Glomerular visceral epithelial cell (primary cell): Measurements from ENCODE around the gene ENTHD1.

Source experiments
- DNase-seq: peaks from one replicate; pipeline ENCODE4 v3.0.0-alpha.2; 2016; ENCODE audit errors: extremely low spot score

ENTHD1 gene

GRCh38 chr22:39715778-39716495 is 177.6 kb downstream of the ENTHD1 start:
- no peak for DNase-seq

DNA sequence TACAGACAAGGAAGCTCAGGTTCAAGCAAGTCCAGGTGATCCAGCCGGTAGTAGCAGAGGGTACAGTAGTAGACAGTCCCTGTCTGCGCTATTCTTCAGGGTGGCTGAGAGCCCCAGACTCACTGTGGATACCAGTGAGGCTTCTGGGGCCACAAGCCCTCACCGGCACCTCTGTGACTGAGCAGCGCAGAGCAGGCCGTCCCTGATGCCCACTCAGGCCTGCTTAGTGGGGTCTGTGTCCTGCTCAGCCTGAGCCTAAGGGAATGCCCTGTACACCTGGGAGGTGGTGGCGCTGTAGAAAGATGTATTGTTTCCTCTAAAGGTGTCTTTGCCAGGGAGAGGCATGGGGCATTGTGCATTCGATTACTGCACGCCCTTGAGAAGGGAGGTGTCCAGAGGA is 179.2 kb downstream of the ENTHD1 start:
- no peak for DNase-seq

DNA sequence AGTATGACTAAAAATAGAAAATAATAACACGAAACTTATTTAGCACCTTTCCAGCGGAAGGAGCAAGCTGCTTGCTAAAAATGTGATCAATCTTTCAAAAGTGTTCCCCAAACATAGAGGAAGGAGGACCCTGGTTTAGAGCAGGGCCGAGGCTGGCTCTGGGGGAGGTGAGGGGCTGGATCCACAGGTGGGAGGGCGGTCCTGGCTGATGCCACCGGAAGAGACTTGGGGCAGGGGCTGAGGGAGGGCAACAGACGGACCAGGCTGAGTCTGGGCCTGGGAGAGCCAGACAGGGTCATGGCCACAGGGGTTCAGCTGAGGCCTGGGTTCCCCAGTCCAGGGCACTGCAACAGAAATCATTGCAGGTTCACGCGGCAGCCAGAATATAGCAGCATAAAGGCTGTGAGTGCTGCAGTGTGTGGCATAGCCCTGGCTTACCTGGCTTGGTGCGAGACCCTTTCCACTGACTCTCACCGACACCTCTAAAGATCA is 179.7 kb downstream of the ENTHD1 start:
- DNase-seq: no peak

DNA sequence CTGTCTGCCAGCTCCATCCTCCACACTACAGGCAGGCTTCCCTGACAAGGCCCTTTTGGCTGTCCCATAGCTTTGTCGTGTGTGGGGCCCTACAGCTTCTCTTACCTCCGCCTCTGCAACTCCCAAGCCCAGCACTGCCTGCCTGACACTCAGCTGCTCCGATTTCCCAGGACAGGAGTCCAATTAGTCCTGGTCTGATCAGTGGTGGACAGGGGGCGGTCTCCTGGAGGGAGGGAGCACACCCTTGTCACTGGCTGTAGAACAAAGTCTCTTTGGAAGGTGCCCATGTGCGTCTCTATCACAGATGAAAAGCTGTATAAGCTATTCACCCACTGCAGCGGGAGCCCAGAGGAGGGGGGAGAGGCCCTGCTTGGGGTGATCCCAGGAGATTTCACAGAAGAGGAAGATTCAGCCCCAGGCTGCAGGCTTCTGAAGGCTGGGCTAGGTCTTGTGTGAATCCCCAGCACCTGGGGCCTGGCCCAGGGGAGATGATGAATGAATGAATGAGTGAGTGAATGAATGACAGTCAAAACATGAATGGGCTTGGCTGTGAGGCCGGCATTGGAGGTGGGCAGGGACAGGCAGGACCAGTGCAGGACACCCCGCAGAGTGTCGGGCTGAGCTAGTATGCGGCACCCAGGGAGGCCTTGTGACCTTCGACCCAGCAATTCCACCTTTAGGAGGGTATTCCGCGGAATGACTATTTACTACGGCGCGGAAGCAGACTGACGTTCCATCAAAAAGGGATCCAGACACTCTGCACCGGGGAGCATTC is 180.6 kb downstream of the ENTHD1 start:
- DNase-seq: no peak

- no peak for DNase-seq
Observed at GRCh38 chr22:39712081-39712480, 181.5 kb downstream of the ENTHD1 start.

- no peak for DNase-seq
Observed at GRCh38 chr22:39710380-39711150, 183.0 kb downstream of the ENTHD1 start.

- no peak for DNase-seq
Observed at GRCh38 chr22:39707816-39708215, 185.7 kb downstream of the ENTHD1 start.

- DNase-seq: no peak
Observed at GRCh38 chr22:39707351-39707750, 186.2 kb downstream of the ENTHD1 start.

GRCh38 chr22:39706376-39707140 is 187.0 kb downstream of the ENTHD1 start:
- DNase-seq: no peak

DNA sequence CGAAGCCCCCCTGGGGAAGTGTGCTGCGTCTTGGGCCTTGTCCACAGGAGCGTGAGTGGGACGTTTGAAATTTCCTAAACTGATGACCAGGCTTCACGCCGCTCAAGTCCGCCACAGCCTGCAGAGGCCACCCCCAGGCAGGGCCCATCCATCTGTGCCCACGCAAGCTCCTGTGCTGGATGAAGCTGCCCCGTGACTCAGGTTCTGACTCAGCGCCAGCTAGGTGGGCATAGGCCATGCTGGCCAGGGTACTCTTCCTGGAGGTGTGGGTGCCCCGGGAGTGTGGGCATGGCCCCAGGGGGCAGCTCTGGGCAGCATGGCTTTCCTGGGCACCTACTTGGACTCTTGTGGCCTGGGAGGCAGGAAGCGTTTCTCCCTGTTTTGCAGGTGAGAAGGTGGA is 188.2 kb downstream of the ENTHD1 start:
- no peak for DNase-seq

DNA sequence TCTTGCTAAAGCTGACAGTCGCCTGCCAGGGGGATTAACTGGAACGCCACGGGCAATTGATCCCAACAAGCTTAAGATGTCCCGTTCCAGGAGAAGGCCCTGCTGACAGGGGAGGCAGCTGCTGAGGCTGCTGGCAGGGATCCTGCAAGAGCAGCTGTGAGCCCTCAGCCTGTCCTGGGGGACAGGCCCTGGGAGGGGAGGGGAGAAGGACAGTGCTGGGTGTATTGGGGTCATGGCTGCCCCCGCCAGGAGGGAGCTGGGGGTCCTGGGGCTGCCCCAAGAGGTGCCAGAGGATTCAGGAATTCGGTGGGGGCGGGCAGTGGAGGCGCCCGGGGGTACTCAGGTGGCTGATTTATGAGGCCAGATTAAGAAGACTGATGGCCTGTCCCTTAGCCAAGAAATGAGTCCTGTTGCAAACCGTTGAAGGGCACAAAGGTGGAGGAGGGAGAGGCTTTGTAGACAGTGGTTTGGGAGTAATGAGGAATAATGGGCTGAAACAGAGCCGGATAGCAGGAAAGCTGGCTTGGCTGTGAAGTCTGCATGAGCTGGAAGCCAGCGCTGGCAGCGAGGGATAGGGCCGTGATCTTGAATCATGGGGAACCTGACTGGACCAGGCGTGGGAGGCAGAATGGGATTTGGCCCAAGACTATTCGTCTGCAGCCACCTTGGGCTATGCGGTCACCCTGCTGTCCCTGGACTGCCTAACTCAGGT is 189.5 kb downstream of the ENTHD1 start:
- DNase-seq: no peak

DNA sequence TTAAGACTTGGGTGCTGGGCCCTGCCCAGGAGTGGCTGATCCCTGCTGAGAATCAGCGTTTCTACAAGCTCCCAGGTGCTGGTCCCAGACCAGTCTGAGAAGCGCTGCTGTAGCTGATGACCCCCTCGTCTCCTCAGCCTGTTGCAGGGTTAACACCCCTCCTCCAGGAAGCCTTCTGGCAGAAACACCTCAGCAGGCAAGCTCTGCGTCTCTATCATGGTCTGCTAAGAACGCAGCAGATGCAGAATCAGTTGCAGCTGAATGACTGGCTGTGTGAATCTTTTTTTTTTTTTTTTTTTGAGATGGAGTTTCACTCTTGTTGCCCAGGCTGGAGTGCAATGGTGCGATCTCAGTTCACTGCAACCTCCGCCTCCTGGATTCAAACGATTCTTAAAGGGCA is 190.5 kb downstream of the ENTHD1 start:
- no peak for DNase-seq

GRCh38 chr22:39700565-39700964 is 193.0 kb downstream of the ENTHD1 start:
- DNase-seq: no peak

DNA sequence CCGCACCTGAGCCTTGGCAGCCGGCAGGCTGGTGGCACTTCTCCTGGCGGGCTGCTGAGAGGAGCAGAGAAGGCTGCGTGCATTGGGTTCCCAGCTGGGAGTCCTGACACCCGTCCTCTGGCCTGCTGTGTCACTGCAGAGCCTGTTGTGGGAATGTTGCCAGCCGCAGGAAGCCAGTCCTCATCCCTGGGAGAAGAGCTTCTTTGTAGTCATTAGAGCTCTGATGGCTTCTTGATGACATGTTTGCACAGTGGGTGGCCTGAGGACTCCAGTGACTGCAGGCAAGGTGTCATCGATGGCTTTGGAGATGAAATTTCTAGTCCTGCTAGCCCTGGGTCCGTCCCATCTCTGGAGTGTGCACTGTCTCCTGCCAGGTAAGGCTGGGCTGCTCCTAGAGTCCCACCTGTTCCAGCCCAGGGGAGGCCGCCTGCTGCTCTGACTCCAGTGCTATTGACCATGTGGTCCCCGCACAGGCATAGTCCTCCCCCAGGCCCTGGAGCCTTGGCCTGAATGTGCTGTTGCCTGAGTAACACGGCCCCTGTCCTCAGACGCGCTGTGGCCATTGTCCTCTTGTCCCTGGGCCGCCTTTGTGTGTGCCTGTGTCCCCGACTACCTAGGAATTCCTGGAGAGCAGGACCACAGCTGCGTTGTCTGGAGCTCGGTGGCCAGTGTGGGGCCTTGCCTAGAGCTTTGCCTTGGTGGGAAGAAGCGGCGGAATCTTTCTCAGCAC is 193.8 kb downstream of the ENTHD1 start:
- no peak for DNase-seq

DNA sequence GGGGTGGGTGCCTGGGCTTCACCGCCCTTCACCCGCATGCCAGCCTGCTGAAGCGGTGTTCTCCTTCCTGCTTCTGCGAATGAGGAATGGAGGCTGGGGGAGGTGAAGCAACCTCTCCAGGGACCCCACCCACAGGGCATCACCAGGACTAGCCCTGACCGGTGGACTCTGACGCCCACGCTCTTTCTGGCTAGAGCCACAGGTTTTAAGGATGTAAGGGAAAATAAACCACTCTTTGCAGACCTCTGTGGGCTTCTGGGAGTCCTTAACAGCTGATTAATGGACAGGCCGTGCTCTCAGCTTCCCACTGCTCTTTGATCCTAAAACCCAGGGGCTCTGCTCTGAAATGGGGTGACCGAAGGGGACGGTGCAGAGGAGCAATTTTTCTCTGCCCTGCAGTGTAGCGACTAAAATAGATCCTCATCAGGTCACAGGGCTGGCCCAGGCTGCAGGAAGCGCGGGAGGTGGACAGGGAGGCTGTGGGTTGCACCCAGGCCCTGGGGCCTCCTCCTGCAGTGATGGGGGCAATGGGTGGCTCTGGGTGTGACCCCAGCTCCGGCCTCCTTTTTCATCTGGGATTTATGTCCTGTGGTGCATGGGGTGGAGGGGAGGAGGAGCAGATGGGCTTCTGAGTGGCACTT is 195.7 kb downstream of the ENTHD1 start:
- no peak for DNase-seq

GRCh38 chr22:39693943-39694500 is 199.5 kb downstream of the ENTHD1 start:
- DNase-seq: no peak
